ENCODE data around the gene HSD11B1. TPM values are rescaled to one million over a fixed set of nuclear protein-coding genes. Genes with fewer than 3 reads are reported as not detected.
A peak's percentile ranks its signal among the peaks of the same experiment; 100 is the strongest.

HSD11B1 gene
- total RNA-seq, 2 experiments from 2014 or later: 0.33 TPM; not detected in 1

GRCh38 chr1:209657918-209658317 lies 46.7 kb upstream of the HSD11B1 start:
- Mint-ChIP-seq H3K36me3 (ENCODE audit: low read depth) (no peaks in the 10 kb centered on the region), H3K27ac (no peak overlapping the region), H3K4me3 (no peak overlapping the region), H3K9me3 (no peaks in the 10 kb centered on the region), H3K4me1 (ENCODE audit: low read depth) (peaks cover 11% of the 10 kb centered on the region), H3K27me3 (no peaks in the 10 kb centered on the region)
- Histone ChIP-seq H3K4me3 (ENCODE audit: low read length) (no peak overlapping the region), H3K36me3 (ENCODE audit: insufficient read depth, low read length) (no peaks in the 10 kb centered on the region), H3K4me1 (ENCODE audit: insufficient read depth, low read length) (peaks cover 9% of the 10 kb centered on the region), H3K9me3 (ENCODE audit: control insufficient read depth in 1 of 2, insufficient read depth in 1 of 2, low read length in 2 of 2) (no peaks in the 10 kb centered on the region), H3K27ac (ENCODE audit: low read depth in 1 of 2, low read length in 2 of 2) (no peak overlapping the region), H3K27me3 (ENCODE audit: control insufficient read depth in 1 of 2, insufficient read depth in 2 of 2, low read length in 2 of 2) (no peaks in the 10 kb centered on the region)
- ATAC-seq (ENCODE audit: poor library complexity) (no peak), DNase-seq (no peak)
- ChIA-PET POLR2A (no interaction called here), CTCF (no interaction called here)
- intact Hi-C loops (cut with DNase I, micrococcal nuclease): no loop called here
- TF ChIP-seq CTCF (IDR thresholded peaks at IDR 0.05): no peak

- Histone ChIP-seq H3K4me3 (ENCODE audit: low read length) (no peak overlapping the region), H3K27ac (ENCODE audit: low read depth in 1 of 2, low read length in 2 of 2) (no peak overlapping the region), H3K4me1 (ENCODE audit: insufficient read depth, low read length) (peaks cover 5% of the 10 kb centered on the region), H3K36me3 (ENCODE audit: insufficient read depth, low read length) (no peaks in the 10 kb centered on the region), H3K27me3 (ENCODE audit: control insufficient read depth in 1 of 2, insufficient read depth in 2 of 2, low read length in 2 of 2) (no peaks in the 10 kb centered on the region), H3K9me3 (ENCODE audit: control insufficient read depth in 1 of 2, insufficient read depth in 1 of 2, low read length in 2 of 2) (no peaks in the 10 kb centered on the region)
- Mint-ChIP-seq H3K27me3 (no peaks in the 10 kb centered on the region), H3K4me1 (ENCODE audit: low read depth) (peaks cover 10% of the 10 kb centered on the region), H3K4me3 (no peak overlapping the region), H3K36me3 (ENCODE audit: low read depth) (no peaks in the 10 kb centered on the region), H3K9me3 (no peaks in the 10 kb centered on the region), H3K27ac (no peak overlapping the region)
- CTCF ChIA-PET: no interaction called here
- TF ChIP-seq CTCF (IDR thresholded peaks at IDR 0.05): no peak
- ATAC-seq (ENCODE audit: poor library complexity) (no peak), DNase-seq (peak in 2 of 14 experiments; percentile 62 to 72)
- POLR2A ChIA-PET: no interaction called here
- intact Hi-C loops (cut with DNase I, micrococcal nuclease): no loop called here
These were observed 44.7 kb upstream of the HSD11B1 start for GRCh38 chr1:209659909-209660308.

DNA sequence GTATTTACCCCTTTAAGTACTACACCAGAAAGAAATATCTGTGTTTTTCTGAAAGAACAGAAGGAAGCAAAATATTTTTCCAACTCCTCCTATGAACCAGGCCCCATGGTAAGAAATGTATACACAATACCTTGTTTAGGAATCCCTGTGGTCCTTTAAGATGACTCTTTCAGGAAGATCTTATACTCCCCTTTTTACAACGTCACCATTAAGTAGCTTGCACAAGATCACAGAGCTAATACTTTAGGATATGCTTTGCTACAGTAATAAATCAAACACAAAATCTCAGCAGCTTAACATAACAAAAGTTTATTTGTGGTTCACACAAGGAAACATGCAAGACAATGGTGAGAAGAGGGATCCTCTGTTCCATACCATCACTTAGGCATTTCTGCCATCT lies 43.6 kb upstream of the HSD11B1 start:
- ATAC-seq (ENCODE audit: poor library complexity): no peak
- H3K36me3 ChIP-seq (ENCODE audit: insufficient read depth, low read length): no peaks in the 10 kb centered on the region
- no peaks in the 10 kb centered on the region for H3K27me3 ChIP-seq (ENCODE audit: control insufficient read depth in 1 of 2, insufficient read depth in 2 of 2, low read length in 2 of 2)
- no peak overlapping the region for H3K4me3 ChIP-seq (ENCODE audit: low read length)
- CTCF ChIA-PET: no interaction called here
- H3K4me1 ChIP-seq (ENCODE audit: insufficient read depth, low read length): peaks cover 5% of the 10 kb centered on the region
- no peak for TF ChIP-seq CTCF (IDR thresholded peaks at IDR 0.05)
- Mint-ChIP-seq H3K4me1 (ENCODE audit: low read depth) (peaks cover 10% of the 10 kb centered on the region), H3K4me3 (no peak overlapping the region), H3K27ac (no peak overlapping the region), H3K9me3 (no peaks in the 10 kb centered on the region), H3K27me3 (no peaks in the 10 kb centered on the region), H3K36me3 (ENCODE audit: low read depth) (no peaks in the 10 kb centered on the region)
- H3K9me3 ChIP-seq (ENCODE audit: control insufficient read depth in 1 of 2, insufficient read depth in 1 of 2, low read length in 2 of 2): no peaks in the 10 kb centered on the region
- intact Hi-C loops (cut with DNase I, micrococcal nuclease): no loop called here
- POLR2A ChIA-PET: no interaction called here
- no peak for DNase-seq
- no peak overlapping the region for H3K27ac ChIP-seq (ENCODE audit: low read depth in 1 of 2, low read length in 2 of 2)

Measured in CD4-positive, alpha-beta T cell (primary cell).